ENCODE results near the gene SLX4IP. TPM values are rescaled to one million over a fixed set of nuclear protein-coding genes. Genes with fewer than 3 reads are reported as not detected.

SLX4IP gene
- total RNA-seq, 5 donors from 2014 or later (not counting 1 experiment from before 2014, with no cell fraction given) = 4.2 to 5.9 (median 5.2) TPM

- Mint-ChIP-seq H3K4me1 (peaks cover 3 to 23% (median 7%) of the 10 kb centered on the region in 3 donors), H3K4me3 (no peak overlapping the region), H3K27ac (no peak overlapping the region), H3K27me3 (no peaks in the 10 kb centered on the region), H3K9me3 (peaks cover 2 to 3% (median 2%) of the 10 kb centered on the region in 3 donors), H3K36me3 (peaks cover 47% of the 10 kb centered on the region)
- Histone ChIP-seq H3K27me3 (replicated peaks in 1 of 2; ENCODE audit: control insufficient read depth in 2 of 2, extremely low read depth in 1 of 2, insufficient read depth in 2 of 2, low read length in 1 of 2) (no peaks in the 10 kb centered on the region), H3K36me3 (ENCODE audit: control insufficient read depth in 2 of 2, extremely low read depth in 1 of 2, insufficient read depth in 1 of 2, low read length in 1 of 2) (no peaks in the 10 kb centered on the region), H3K9me3 (no peaks in the 10 kb centered on the region), H3K4me3 (ENCODE audit: control insufficient read depth in 1 of 2, extremely low read depth in 1 of 2, low read length in 1 of 2) (no peak overlapping the region), H3K4me1 (ENCODE audit: control insufficient read depth in 1 of 2, extremely low read depth in 1 of 2, insufficient read depth in 2 of 2, low read length in 2 of 2) (no peaks in the 10 kb centered on the region), H3K27ac (ENCODE audit: low read length) (no peak overlapping the region)
- no peak for DNase-seq
- ChIA-PET CTCF (no interaction called here), POLR2A (no interaction called here)
- ATAC-seq (replicated peaks in 1 of 4) = no peak
Observed at GRCh38 chr20:10462516-10462915, 27.4 kb downstream of the SLX4IP start.

DNA sequence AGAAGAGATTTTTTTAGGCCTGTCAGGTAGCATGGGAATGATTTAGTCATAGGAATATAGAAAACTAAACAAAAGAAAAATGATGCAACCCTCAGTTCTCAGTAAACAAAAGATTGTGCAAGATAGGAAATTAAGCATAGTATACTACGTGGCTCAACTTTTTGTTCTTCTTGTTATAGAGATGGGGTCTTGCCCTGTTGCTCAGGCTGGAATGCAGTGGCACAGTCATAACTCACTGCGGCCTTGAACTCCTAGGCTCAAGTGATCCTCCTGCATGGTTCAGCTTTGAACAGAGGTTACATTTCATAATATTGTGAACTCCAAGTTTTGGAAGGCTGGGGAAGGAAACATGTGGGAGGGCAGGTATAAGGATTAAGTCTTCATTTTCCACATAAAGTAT lies 28.5 kb downstream of the SLX4IP start:
- WGBS (ENCODE audit: insufficient coverage) = 100% methylated on average over 1 of the region's 2 CpGs
- Histone ChIP-seq H3K27ac (ENCODE audit: low read length) (no peak overlapping the region), H3K9me3 (no peaks in the 10 kb centered on the region), H3K4me1 (ENCODE audit: control insufficient read depth in 1 of 2, extremely low read depth in 1 of 2, insufficient read depth in 2 of 2, low read length in 2 of 2) (no peaks in the 10 kb centered on the region), H3K4me3 (ENCODE audit: control insufficient read depth in 1 of 2, extremely low read depth in 1 of 2, low read length in 1 of 2) (no peak overlapping the region), H3K36me3 (ENCODE audit: control insufficient read depth in 2 of 2, extremely low read depth in 1 of 2, insufficient read depth in 1 of 2, low read length in 1 of 2) (no peaks in the 10 kb centered on the region), H3K27me3 (replicated peaks in 1 of 2; ENCODE audit: control insufficient read depth in 2 of 2, extremely low read depth in 1 of 2, insufficient read depth in 2 of 2, low read length in 1 of 2) (no peaks in the 10 kb centered on the region)
- POLR2A ChIA-PET = no interaction called here
- DNase-seq (no peak), ATAC-seq (replicated peaks in 1 of 4) (no peak)
- H3K4me1 Mint-ChIP-seq = peaks cover 3 to 31% (median 9%) of the 10 kb centered on the region in 3 donors
- peaks cover 40% of the 10 kb centered on the region for H3K36me3 Mint-ChIP-seq
- H3K27ac Mint-ChIP-seq = no peak overlapping the region
- CTCF ChIA-PET = no interaction called here
- H3K4me3 Mint-ChIP-seq = no peak overlapping the region
- H3K9me3 Mint-ChIP-seq = peaks cover 0 to 3% (median 2%) of the 10 kb centered on the region in 3 donors
- no peaks in the 10 kb centered on the region for H3K27me3 Mint-ChIP-seq

DNA sequence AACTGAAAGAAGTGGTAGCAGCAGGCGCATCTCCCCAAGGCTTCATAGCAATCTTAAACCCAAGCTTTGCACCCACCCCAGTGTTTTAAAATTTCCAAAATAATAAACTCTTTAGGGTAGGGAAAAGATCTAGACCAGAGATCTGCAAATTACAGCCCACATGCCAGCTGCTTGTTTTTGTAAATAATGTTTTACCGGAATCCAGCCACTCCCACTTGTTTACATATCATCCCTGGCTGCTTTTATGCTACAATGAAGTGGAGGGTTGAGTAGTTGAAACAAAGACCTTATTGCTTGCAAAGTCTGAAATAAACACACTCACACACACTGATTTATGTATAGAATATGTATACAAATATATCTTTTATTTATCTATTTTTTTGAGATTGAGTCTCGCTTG lies 30.0 kb downstream of the SLX4IP start:
- no peak overlapping the region for H3K27ac Mint-ChIP-seq
- no peak for DNase-seq
- Histone ChIP-seq H3K27me3 (replicated peaks in 1 of 2; ENCODE audit: control insufficient read depth in 2 of 2, extremely low read depth in 1 of 2, insufficient read depth in 2 of 2, low read length in 1 of 2) (no peaks in the 10 kb centered on the region), H3K27ac (ENCODE audit: low read length) (no peak overlapping the region), H3K4me3 (ENCODE audit: control insufficient read depth in 1 of 2, extremely low read depth in 1 of 2, low read length in 1 of 2) (no peak overlapping the region), H3K4me1 (ENCODE audit: control insufficient read depth in 1 of 2, extremely low read depth in 1 of 2, insufficient read depth in 2 of 2, low read length in 2 of 2) (no peaks in the 10 kb centered on the region), H3K9me3 (no peaks in the 10 kb centered on the region), H3K36me3 (ENCODE audit: control insufficient read depth in 2 of 2, extremely low read depth in 1 of 2, insufficient read depth in 1 of 2, low read length in 1 of 2) (no peaks in the 10 kb centered on the region)
- ChIA-PET POLR2A (no interaction called here), CTCF (no interaction called here)
- ATAC-seq (replicated peaks in 1 of 4) = no peak
- peaks cover 0 to 3% (median 2%) of the 10 kb centered on the region in 3 donors for H3K9me3 Mint-ChIP-seq
- H3K4me3 Mint-ChIP-seq = no peak overlapping the region
- H3K27me3 Mint-ChIP-seq = no peaks in the 10 kb centered on the region
- WGBS (ENCODE audit: insufficient coverage) = no CpG with 5 or more reads among the region's 3 CpGs
- peaks cover 29% of the 10 kb centered on the region for H3K36me3 Mint-ChIP-seq
- H3K4me1 Mint-ChIP-seq = peaks cover 3 to 33% (median 12%) of the 10 kb centered on the region in 3 donors

GRCh38 chr20:10466325-10466724 lies 31.2 kb downstream of the SLX4IP start:
- peaks cover 27% of the 10 kb centered on the region for H3K36me3 Mint-ChIP-seq
- H3K4me1 ChIP-seq (ENCODE audit: control insufficient read depth in 1 of 2, extremely low read depth in 1 of 2, insufficient read depth in 2 of 2, low read length in 2 of 2) = no peaks in the 10 kb centered on the region
- peaks cover 3 to 24% (median 11%) of the 10 kb centered on the region in 3 donors for H3K4me1 Mint-ChIP-seq
- 100% methylated on average over 3 of the region's 4 CpGs for WGBS (ENCODE audit: insufficient coverage)
- ATAC-seq (replicated peaks in 1 of 4) (no peak), DNase-seq (no peak)
- no peak overlapping the region for H3K4me3 ChIP-seq (ENCODE audit: control insufficient read depth in 1 of 2, extremely low read depth in 1 of 2, low read length in 1 of 2)
- H3K36me3 ChIP-seq (ENCODE audit: control insufficient read depth in 2 of 2, extremely low read depth in 1 of 2, insufficient read depth in 1 of 2, low read length in 1 of 2) = no peaks in the 10 kb centered on the region
- no peaks in the 10 kb centered on the region for H3K27me3 ChIP-seq (replicated peaks in 1 of 2; ENCODE audit: control insufficient read depth in 2 of 2, extremely low read depth in 1 of 2, insufficient read depth in 2 of 2, low read length in 1 of 2)
- no peak overlapping the region for H3K27ac Mint-ChIP-seq
- no peaks in the 10 kb centered on the region for H3K9me3 Mint-ChIP-seq
- H3K27ac ChIP-seq (ENCODE audit: low read length) = no peak overlapping the region
- H3K9me3 ChIP-seq = no peaks in the 10 kb centered on the region
- H3K27me3 Mint-ChIP-seq = no peaks in the 10 kb centered on the region
- CTCF ChIA-PET = interaction anchor here in 1 of 2 donors (0.8 kb wide), 1 partner anchor 12 kb away, joined by 4 read pairs; no protein-coding TSS in a partner anchor
- POLR2A ChIA-PET = no interaction called here
- no peak overlapping the region for H3K4me3 Mint-ChIP-seq

GRCh38 chr20:10466855-10467254 lies 31.8 kb downstream of the SLX4IP start:
- Histone ChIP-seq H3K9me3 (no peaks in the 10 kb centered on the region), H3K36me3 (ENCODE audit: control insufficient read depth in 2 of 2, extremely low read depth in 1 of 2, insufficient read depth in 1 of 2, low read length in 1 of 2) (peaks cover 0 to 2% of the 10 kb centered on the region in 2 donors), H3K27ac (ENCODE audit: low read length) (no peak overlapping the region), H3K27me3 (replicated peaks in 1 of 2; ENCODE audit: control insufficient read depth in 2 of 2, extremely low read depth in 1 of 2, insufficient read depth in 2 of 2, low read length in 1 of 2) (no peaks in the 10 kb centered on the region), H3K4me3 (ENCODE audit: control insufficient read depth in 1 of 2, extremely low read depth in 1 of 2, low read length in 1 of 2) (no peak overlapping the region), H3K4me1 (ENCODE audit: control insufficient read depth in 1 of 2, extremely low read depth in 1 of 2, insufficient read depth in 2 of 2, low read length in 2 of 2) (no peaks in the 10 kb centered on the region)
- DNase-seq (no peak), ATAC-seq (replicated peaks in 1 of 4) (no peak)
- Mint-ChIP-seq H3K36me3 (peaks cover 31% of the 10 kb centered on the region), H3K9me3 (no peaks in the 10 kb centered on the region), H3K27me3 (no peaks in the 10 kb centered on the region), H3K27ac (no peak overlapping the region), H3K4me3 (no peak overlapping the region), H3K4me1 (peaks cover 0 to 21% (median 8%) of the 10 kb centered on the region in 3 donors)
- CTCF ChIA-PET = interaction anchor here in 1 of 2 donors (0.8 kb wide), 1 partner anchor 12 kb away, joined by 4 read pairs; no protein-coding TSS in a partner anchor
- POLR2A ChIA-PET = no interaction called here
- WGBS (ENCODE audit: insufficient coverage) = no CpG with 5 or more reads among the region's 3 CpGs

- Mint-ChIP-seq H3K4me1 (peaks cover 0 to 14% (median 6%) of the 10 kb centered on the region in 3 donors), H3K9me3 (no peaks in the 10 kb centered on the region), H3K4me3 (no peak overlapping the region), H3K27me3 (no peaks in the 10 kb centered on the region), H3K27ac (peak overlapping the region in 1 of 2 donors; percentile 11), H3K36me3 (peaks cover 24% of the 10 kb centered on the region)
- Histone ChIP-seq H3K27ac (ENCODE audit: low read length) (no peak overlapping the region), H3K36me3 (ENCODE audit: control insufficient read depth in 2 of 2, extremely low read depth in 1 of 2, insufficient read depth in 1 of 2, low read length in 1 of 2) (peaks cover 0 to 2% of the 10 kb centered on the region in 2 donors), H3K27me3 (replicated peaks in 1 of 2; ENCODE audit: control insufficient read depth in 2 of 2, extremely low read depth in 1 of 2, insufficient read depth in 2 of 2, low read length in 1 of 2) (no peaks in the 10 kb centered on the region), H3K4me3 (ENCODE audit: control insufficient read depth in 1 of 2, extremely low read depth in 1 of 2, low read length in 1 of 2) (no peak overlapping the region), H3K4me1 (ENCODE audit: control insufficient read depth in 1 of 2, extremely low read depth in 1 of 2, insufficient read depth in 2 of 2, low read length in 2 of 2) (no peaks in the 10 kb centered on the region), H3K9me3 (no peaks in the 10 kb centered on the region)
- POLR2A ChIA-PET = no interaction called here
- CTCF ChIA-PET = interaction anchor here in 1 of 2 donors (0.6 kb wide), 1 partner anchor 65 kb away, joined by 5 read pairs; no protein-coding TSS in a partner anchor
- ATAC-seq (replicated peaks in 1 of 4) (no peak), DNase-seq (no peak)
- 43% methylated on average over 2 of the region's 3 CpGs for WGBS (ENCODE audit: insufficient coverage)
Observed at GRCh38 chr20:10467681-10468339, 32.7 kb downstream of the SLX4IP start.
